HFFc6 (cell line): ENCODE results near the gene DCAF7. TPM values are rescaled to one million over a fixed set of nuclear protein-coding genes. Genes with fewer than 3 reads are reported as not detected.
A peak's percentile ranks its signal among the peaks of the same experiment; 100 is the strongest.

Source experiments
- DNase-seq: peaks from one replicate; pipeline ENCODE4 v3.0.0-alpha.2; 2018
- H3K27ac Mint-ChIP-seq: 2 replicates; pipeline ENCODE4 v1.8.0; 2020; ENCODE audit warnings: mild to moderate bottlenecking, mixed read lengths
- H3K27me3 Mint-ChIP-seq: 2 replicates; pipeline ENCODE4 v1.8.0; 2021; ENCODE audit warnings: mild to moderate bottlenecking, moderate library complexity, mixed read lengths; ENCODE audit not compliant: insufficient read depth
- H3K36me3 Mint-ChIP-seq: 2 replicates; pipeline ENCODE4 v1.8.0; 2021; ENCODE audit warnings: low read depth, mixed read lengths
- H3K4me1 Mint-ChIP-seq: 2 replicates; pipeline ENCODE4 v1.8.0; 2020; ENCODE audit warnings: low read depth, mixed read lengths
- H3K4me3 Mint-ChIP-seq: 2 replicates; pipeline ENCODE4 v1.8.0; 2020; ENCODE audit warnings: mild to moderate bottlenecking, moderate library complexity, mixed read lengths
- H3K9me3 Mint-ChIP-seq: 2 replicates; pipeline ENCODE4 v1.8.0; 2020; ENCODE audit warnings: mild to moderate bottlenecking, mixed read lengths
- total RNA-seq, 6 experiments: library from RNA; stranded (reverse); fragmentation: NEBNext Ultra II Directional; extraction: Animal tissue kit (Norgen Biotek cat#: 25700); gene quantifications; 2 replicates in 1 of 6; 3 replicates in 5 of 6; pipeline ENCODE4 v1.2.3, GENCODE V29; 2021
- TF ChIP-seq, protein P1 (sequence below): fragments of 200-600 bp; sonication (generic); IDR thresholded peaks from 2 replicates; pipeline ENCODE4 v1.5.0; 2021; ENCODE audit warnings: antibody characterized with exemption, mild to moderate bottlenecking

Gene DCAF7
- total RNA-seq, 6 experiments from 2014 or later, result 58.6 to 67.0 (median 63.3) TPM

DNA sequence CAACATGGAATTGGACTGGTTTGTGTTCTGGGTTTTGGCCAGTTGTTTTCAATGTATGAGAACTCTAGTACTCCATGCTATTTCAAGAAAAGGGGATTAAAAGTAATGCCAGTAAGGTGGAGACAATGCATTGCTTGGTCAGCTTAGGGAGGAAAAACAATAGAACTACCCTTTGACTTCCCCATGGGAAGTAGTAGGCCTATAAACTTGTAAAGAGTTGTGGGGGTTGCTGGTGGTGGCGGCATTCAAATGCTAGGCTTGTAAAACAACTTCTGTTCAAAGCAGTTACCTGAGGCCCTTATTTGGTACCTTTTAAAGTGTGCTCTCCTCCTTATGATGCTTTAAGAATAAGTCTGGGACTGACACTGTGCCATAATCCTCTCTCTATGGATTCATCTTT lies 81.3 kb downstream of the DCAF7 start:
- Mint-ChIP-seq H3K4me3 (no peak overlapping the region), H3K36me3 (peaks cover 12% of the 10 kb centered on the region), H3K4me1 (peaks cover 17% of the 10 kb centered on the region), H3K27ac (no peak overlapping the region), H3K9me3 (no peaks in the 10 kb centered on the region), H3K27me3 (no peaks in the 10 kb centered on the region; the same call in 1 of the 2 replicates)
- DNase-seq, result no peak
- TF ChIP-seq, protein P1, sequence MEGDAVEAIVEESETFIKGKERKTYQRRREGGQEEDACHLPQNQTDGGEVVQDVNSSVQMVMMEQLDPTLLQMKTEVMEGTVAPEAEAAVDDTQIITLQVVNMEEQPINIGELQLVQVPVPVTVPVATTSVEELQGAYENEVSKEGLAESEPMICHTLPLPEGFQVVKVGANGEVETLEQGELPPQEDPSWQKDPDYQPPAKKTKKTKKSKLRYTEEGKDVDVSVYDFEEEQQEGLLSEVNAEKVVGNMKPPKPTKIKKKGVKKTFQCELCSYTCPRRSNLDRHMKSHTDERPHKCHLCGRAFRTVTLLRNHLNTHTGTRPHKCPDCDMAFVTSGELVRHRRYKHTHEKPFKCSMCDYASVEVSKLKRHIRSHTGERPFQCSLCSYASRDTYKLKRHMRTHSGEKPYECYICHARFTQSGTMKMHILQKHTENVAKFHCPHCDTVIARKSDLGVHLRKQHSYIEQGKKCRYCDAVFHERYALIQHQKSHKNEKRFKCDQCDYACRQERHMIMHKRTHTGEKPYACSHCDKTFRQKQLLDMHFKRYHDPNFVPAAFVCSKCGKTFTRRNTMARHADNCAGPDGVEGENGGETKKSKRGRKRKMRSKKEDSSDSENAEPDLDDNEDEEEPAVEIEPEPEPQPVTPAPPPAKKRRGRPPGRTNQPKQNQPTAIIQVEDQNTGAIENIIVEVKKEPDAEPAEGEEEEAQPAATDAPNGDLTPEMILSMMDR, result no peak

- Mint-ChIP-seq H3K27ac (no peak overlapping the region), H3K9me3 (no peaks in the 10 kb centered on the region), H3K36me3 (peaks cover 16% of the 10 kb centered on the region), H3K4me1 (peaks cover 9% of the 10 kb centered on the region; the same call in 1 of the 2 replicates), H3K27me3 (no peaks in the 10 kb centered on the region; the same call in 1 of the 2 replicates), H3K4me3 (no peak overlapping the region)
- no peak for DNase-seq
- TF ChIP-seq, protein P1, result no peak
Measured at GRCh38 chr17:63633742-63634141, 83.5 kb downstream of the DCAF7 start.

GRCh38 chr17:63634163-63634562 lies 83.9 kb downstream of the DCAF7 start:
- H3K27me3 Mint-ChIP-seq, result no peaks in the 10 kb centered on the region; the same call in 1 of the 2 replicates
- no peak overlapping the region for H3K4me3 Mint-ChIP-seq
- H3K27ac Mint-ChIP-seq, result peak overlapping the region; percentile 12; the same call in 1 of the 2 replicates
- peaks cover 9% of the 10 kb centered on the region; the same call in 1 of the 2 replicates for H3K4me1 Mint-ChIP-seq
- peaks cover 16% of the 10 kb centered on the region for H3K36me3 Mint-ChIP-seq
- H3K9me3 Mint-ChIP-seq, result no peaks in the 10 kb centered on the region
- TF ChIP-seq, protein P1, result no peak
- DNase-seq, result no peak

DNA sequence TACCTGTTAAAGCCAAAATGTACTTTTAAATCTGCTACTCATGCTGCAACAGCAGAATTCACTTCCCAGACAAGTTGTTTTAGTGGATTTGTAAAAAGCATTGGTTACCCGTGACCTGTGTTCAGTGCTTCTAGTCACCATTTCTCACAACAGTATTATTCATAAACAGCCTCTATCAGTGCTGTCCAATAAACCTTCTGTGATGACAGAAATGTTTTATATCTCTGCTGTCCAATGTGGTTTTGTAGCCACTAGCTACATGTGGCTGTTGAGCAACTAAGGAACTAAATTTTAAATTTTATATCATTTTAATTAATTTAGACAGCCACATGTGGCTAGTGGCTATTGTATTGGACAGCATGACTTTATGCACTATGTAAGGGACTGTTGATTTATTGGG lies 84.5 kb downstream of the DCAF7 start:
- DNase-seq, result no peak
- TF ChIP-seq, protein P1, result no peak
- H3K27me3 Mint-ChIP-seq, result no peaks in the 10 kb centered on the region; the same call in 1 of the 2 replicates
- H3K4me1 Mint-ChIP-seq, result peaks cover 9% of the 10 kb centered on the region; the same call in 1 of the 2 replicates
- no peak overlapping the region for H3K4me3 Mint-ChIP-seq
- no peak overlapping the region for H3K27ac Mint-ChIP-seq
- no peaks in the 10 kb centered on the region for H3K9me3 Mint-ChIP-seq
- peaks cover 16% of the 10 kb centered on the region for H3K36me3 Mint-ChIP-seq

DNA sequence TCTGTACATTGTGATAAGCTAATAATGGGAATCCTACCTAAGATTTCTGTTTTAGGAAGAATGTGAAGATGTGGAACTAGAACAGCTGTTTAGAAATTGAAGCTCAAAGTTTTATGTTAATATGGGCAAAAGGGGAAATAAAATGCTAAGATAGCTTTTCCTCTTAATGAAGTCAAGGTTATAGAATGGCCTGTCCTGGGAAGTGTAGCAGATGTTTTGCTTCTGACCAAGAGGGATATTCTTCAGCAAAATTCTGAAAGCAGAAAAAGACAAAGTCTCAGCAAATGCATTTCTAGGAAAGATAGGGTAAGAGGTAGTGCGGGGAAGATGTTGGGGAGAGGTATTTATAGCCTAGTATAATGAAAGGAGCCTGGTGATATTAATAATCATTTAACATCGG lies 85.0 kb downstream of the DCAF7 start:
- no peak overlapping the region for H3K4me3 Mint-ChIP-seq
- DNase-seq, result no peak
- TF ChIP-seq, protein P1, result no peak
- no peak overlapping the region for H3K27ac Mint-ChIP-seq
- H3K9me3 Mint-ChIP-seq, result no peaks in the 10 kb centered on the region
- H3K27me3 Mint-ChIP-seq, result no peaks in the 10 kb centered on the region; the same call in 1 of the 2 replicates
- peaks cover 16% of the 10 kb centered on the region for H3K36me3 Mint-ChIP-seq
- peaks cover 9% of the 10 kb centered on the region; the same call in 1 of the 2 replicates for H3K4me1 Mint-ChIP-seq

DNA sequence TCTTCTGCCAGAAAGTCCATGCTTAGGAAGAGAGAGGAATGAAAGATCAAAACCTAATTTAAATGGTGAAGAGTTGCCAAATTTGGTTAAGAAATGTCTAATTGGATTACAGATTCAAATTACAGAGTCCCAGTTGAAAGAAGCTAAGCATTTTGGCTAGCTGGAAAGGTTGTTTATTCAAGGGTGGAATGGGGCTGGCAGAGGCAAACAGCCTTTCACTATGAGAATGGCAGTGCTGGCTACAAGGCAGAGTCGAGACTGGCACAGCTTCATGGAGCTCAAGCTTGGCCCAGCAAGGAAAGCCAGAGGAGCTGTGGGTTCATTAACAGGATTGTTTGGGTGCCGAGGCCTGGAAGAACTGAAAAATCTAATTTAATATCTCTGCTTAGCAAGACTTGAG lies 85.5 kb downstream of the DCAF7 start:
- Mint-ChIP-seq H3K9me3 (no peaks in the 10 kb centered on the region), H3K4me3 (no peak overlapping the region), H3K27ac (no peak overlapping the region), H3K27me3 (no peaks in the 10 kb centered on the region; the same call in 1 of the 2 replicates), H3K4me1 (peaks cover 9% of the 10 kb centered on the region; the same call in 1 of the 2 replicates), H3K36me3 (peaks cover 16% of the 10 kb centered on the region)
- no peak for DNase-seq
- TF ChIP-seq, protein P1, result no peak
